HepG2 (cell line): ENCODE results near the gene KRTAP10-8. TPM values are rescaled to one million over a fixed set of nuclear protein-coding genes. Genes with fewer than 3 reads are reported as not detected.

ENCODE experiments used
- ATAC-seq: fragments of 200-7000 bp; cut with Tn5 transposase; 3 replicates; pipeline ENCODE4 v1.9.1; 2020; ENCODE audit warnings: mild to moderate bottlenecking, moderate library complexity
- Bru-seq: library from RNA; stranded (reverse); fragments of 400-500 nt; gene quantifications from one replicate; lab custom pipeline; 2021; lab: Mats Ljungman, UMichigan
- BruChase-seq, 2 experiments: library from RNA; stranded (reverse); fragments of 400-500 nt; gene quantifications; one replicate each; lab custom pipeline; 2021; lab: Mats Ljungman, UMichigan
- BruUV-seq: library from RNA; stranded (reverse); fragments of 400-500 nt; replicated peaks from 2 replicates; lab custom pipeline; 2021; lab: Mats Ljungman, UMichigan
- CTCF ChIA-PET: fragments of 300-600 bp; formaldehyde crosslinking; extraction: SDS; loops from one replicate; lab custom pipeline; 2021; ENCODE audit warnings: low total read pairs, inconsistent platforms, low intra/inter-chr PET ratio; lab: Yijun Ruan, JAX
- POLR2A ChIA-PET: fragments of 350-600 bp; sonication (Branson Sonifier 250); formaldehyde crosslinking; loops from one replicate; lab custom pipeline; 2020; ENCODE audit warnings: antibody characterized with exemption, inconsistent platforms; lab: Yijun Ruan, JAX
- DNase-seq: peaks from one replicate; pipeline ENCODE4 v3.0.0-alpha.2; 2015; ENCODE audit warnings: low spot score
- FAIRE-seq: peaks from 3 replicates; lab custom pipeline; 2011; peaks lifted over from hg19 to GRCh38; lab: Jason Lieb, UNC
- H2AFZ ChIP-seq: one replicate; pipeline ENCODE4 v1.6.1; 2011; ENCODE audit warnings: low read length, inconsistent platforms
- H3K27ac ChIP-seq: fragments of 300-600 bp; 3 replicates; pipeline ENCODE4 v1.8.0; 2011; ENCODE audit warnings: mixed run types, mild to moderate bottlenecking, mixed read lengths, low read length, inconsistent platforms; ENCODE audit not compliant: insufficient read depth; ENCODE audit errors: extremely low read length
- H3K27me3 ChIP-seq, 2 experiments: fragments of 200-600 bp in 1 of 2; 2 replicates in 1 of 2; 3 replicates in 1 of 2; pipeline versions ENCODE4 v1.6.0 to v1.8.0; 2011; ENCODE audit warnings: low read length in 2 of 2, mild to moderate bottlenecking in 2 of 2, moderate library complexity in 2 of 2, inconsistent platforms in 1 of 2; ENCODE audit not compliant: insufficient read depth in 2 of 2, control insufficient read depth in 1 of 2
- H3K36me3 ChIP-seq, 2 experiments: fragments of 200-600 bp in 1 of 2; replicated peaks in 1 of 2; 2 replicates in 1 of 2; 3 replicates in 1 of 2; pipeline versions ENCODE4 v1.5.1 to v1.8.0; 2011; ENCODE audit warnings: low read length in 2 of 2, inconsistent platforms in 1 of 2; ENCODE audit not compliant: insufficient read depth in 2 of 2, control insufficient read depth in 1 of 2
- H3K4me1 ChIP-seq: 2 replicates; pipeline ENCODE4 v1.5.1; 2012; ENCODE audit warnings: low read length, inconsistent platforms; ENCODE audit not compliant: insufficient read depth
- H3K4me2 ChIP-seq: 2 replicates; pipeline ENCODE4 v1.6.0; 2011; ENCODE audit warnings: low read depth, low read length, inconsistent platforms
- H3K4me3 ChIP-seq, 3 experiments: fragments of 200-600 bp in 1 of 3; sonication (generic), shearing (Covaris generic) in 1 of 3; replicated peaks in 1 of 3; 2 replicates each; pipeline ENCODE4 v1.5.1; 2011 to 2016; ENCODE audit warnings: low read length in 3 of 3, inconsistent platforms in 2 of 3, low read depth in 2 of 3, mild to moderate bottlenecking in 2 of 3, control low read depth in 1 of 3, mixed read lengths in 1 of 3; ENCODE audit not compliant: insufficient read depth in 1 of 3
- H3K79me2 ChIP-seq: one replicate; pipeline ENCODE4 v1.6.1; 2011; ENCODE audit warnings: low read length, inconsistent platforms; ENCODE audit not compliant: insufficient read depth
- H3K9ac ChIP-seq: 2 replicates; pipeline ENCODE4 v1.6.0; 2011; ENCODE audit warnings: mild to moderate bottlenecking, low read depth, low read length, inconsistent platforms; ENCODE audit not compliant: insufficient read depth
- H3K9me3 ChIP-seq: 2 replicates; pipeline ENCODE4 v1.5.1; 2012; ENCODE audit warnings: mild to moderate bottlenecking, low read length
- H4K20me1 ChIP-seq: 2 replicates; pipeline ENCODE4 v1.6.0; 2011; ENCODE audit warnings: inconsistent platforms, mild to moderate bottlenecking, low read length, moderate library complexity; ENCODE audit not compliant: insufficient read depth
- FOXK2 ChIP-seq: fragments of 450-650 bp; IDR thresholded peaks from 2 replicates; pipeline ENCODE4 v1.6.1; 2016
- HIVEP1 ChIP-seq: sonication (generic); formaldehyde crosslinking; IDR thresholded peaks from 2 replicates; pipeline ENCODE4 v1.4.0; 2020; ENCODE audit warnings: mild to moderate bottlenecking, missing genetic modification reagents
- MTERF4 ChIP-seq: sonication (generic); formaldehyde crosslinking; IDR thresholded peaks from 2 replicates; pipeline ENCODE4 v1.8.0; 2023; ENCODE audit warnings: mild to moderate bottlenecking, missing genetic modification reagents
- RBM22 ChIP-seq: fragments of 200-400 bp; formaldehyde crosslinking; optimal IDR thresholded peaks from 2 replicates; pipeline ENCODE3; 2017; ENCODE audit warnings: mild to moderate bottlenecking, low read length, moderate library complexity
- TBP ChIP-seq: sonication (generic); formaldehyde crosslinking; IDR thresholded peaks from 2 replicates; pipeline ENCODE4 v1.5.0; 2020; ENCODE audit warnings: missing genetic modification reagents
- ZC3H4 ChIP-seq: sonication (generic); formaldehyde crosslinking; IDR thresholded peaks from 2 replicates; pipeline ENCODE4 v1.4.0; 2020; ENCODE audit warnings: missing genetic modification reagents, borderline replicate concordance
- ZNF224 ChIP-seq: sonication (generic); formaldehyde crosslinking; IDR thresholded peaks from 2 replicates; pipeline ENCODE4 v1.5.0; 2020; ENCODE audit warnings: mild to moderate bottlenecking, missing genetic modification reagents
- ZNF563 ChIP-seq: sonication (generic); formaldehyde crosslinking; IDR thresholded peaks from 2 replicates; pipeline ENCODE4 v1.8.0; 2022; ENCODE audit warnings: mild to moderate bottlenecking, moderate library complexity, missing genetic modification reagents
- WGBS: methylation state at CpG from one replicate; pipeline ENCODE4 v1.1.6; 2017; ENCODE audit warnings: low lambda C conversion rate; 5-methylcytosine and 5-hydroxymethylcytosine counted together
- in situ Hi-C: cut with HindIII; loops from 2 replicates; pipeline ENCODE4 v1.10.0; 2017; ENCODE audit warnings: low pct_unique_long_range_greater_than_20kb; ENCODE audit not compliant: extremely low pct_ligation_motif_present
- intact Hi-C: fragments of 100-400 bp; cut with micrococcal nuclease; formaldehyde crosslinking; loops from one replicate; pipeline ENCODE4 v1.10.0; 2022; ENCODE audit not compliant: unreplicated experiment
- long read RNA-seq, 2 experiments: library from RNA in 1 of 2; library from polyadenylated mRNA in 1 of 2; stranded (forward) in 1 of 2; unstranded in 1 of 2; transcript quantifications; one replicate each; pipeline ENCODE4 v2.0.0, GENCODE V29; 2019 to 2022
- polyA minus RNA-seq, 3 experiments: library from RNA; depleted of rRNA, polyadenylated mRNA; stranded (reverse); fragments of >200 nt; gene quantifications; 2 replicates each; pipeline ENCODE4 v1.2.3, GENCODE V29; 2011; ENCODE audit warnings: low replicate concordance in 1 of 3
- polyA plus RNA-seq, 8 experiments: library from polyadenylated mRNA; depleted of rRNA in 3 of 8; stranded (reverse) in 7 of 8; unstranded in 1 of 8; fragments of >200 nt; fragmentation: Illumina TruSeq in 4 of 8; extraction: Trizol in 4 of 8; gene quantifications; 2 replicates each; pipeline versions ENCODE4 v1.2.1 to v1.2.3, GENCODE V29; 2011 to 2016; ENCODE audit warnings: low read depth in 4 of 8, missing spikeins in 1 of 8, mixed read lengths in 1 of 8; ENCODE audit not compliant: insufficient read depth in 1 of 8
- total RNA-seq, 5 experiments: library from RNA; depleted of rRNA; stranded (reverse); fragments of >200 nt; fragmentation: Illumina TruSeq; extraction: Trizol; gene quantifications; 2 replicates each; pipeline ENCODE4 v1.2.3, GENCODE V29; 2016; ENCODE audit warnings: low read depth in 1 of 5
- TF ChIP-seq, protein P1 (sequence below): IDR thresholded peaks from 2 replicates; pipeline ENCODE4 v1.6.1; 2016; ENCODE audit warnings: missing biosample characterization, missing genetic modification reagents, low read depth

KRTAP10-8 gene
- total RNA-seq (2016; rRNA removed; fragmentation: Illumina TruSeq; extraction: Trizol) (not detected in 2 replicates), polyA plus RNA-seq (2011; rRNA removed) (not detected in 2 replicates), polyA minus RNA-seq (2011; rRNA and poly(A)+ RNA removed; ENCODE audit: low replicate concordance) (not detected in 2 replicates), Bru-seq, nascent RNA (not detected), BruChase-seq, experiment 1, labeled RNA remaining after a 6-hour chase (not detected), BruChase-seq, experiment 2, labeled RNA remaining after a 2-hour chase (not detected)
- not detected in 2 replicates for total RNA-seq (2016; cell fraction: cytosol; rRNA removed; fragmentation: Illumina TruSeq; extraction: Trizol; ENCODE audit: low read depth)
- total RNA-seq (2016; cell fraction: insoluble cytoplasmic fraction; rRNA removed; fragmentation: Illumina TruSeq; extraction: Trizol), result not detected in 2 replicates
- total RNA-seq (2016; cell fraction: membrane; rRNA removed; fragmentation: Illumina TruSeq; extraction: Trizol), result not detected in 2 replicates
- total RNA-seq (2016; cell fraction: nucleus; rRNA removed; fragmentation: Illumina TruSeq; extraction: Trizol), result not detected in 2 replicates
- not detected in 2 replicates for polyA plus RNA-seq (2011; cell fraction: cytosol; rRNA removed)
- not detected in 2 replicates for polyA plus RNA-seq (2011; cell fraction: nucleus; rRNA removed)
- polyA plus RNA-seq (2012), result not detected in 2 replicates
- polyA plus RNA-seq (2016; cell fraction: cytosol; fragmentation: Illumina TruSeq; extraction: Trizol; ENCODE audit: low read depth), result not detected in 2 replicates
- not detected in 2 replicates for polyA plus RNA-seq (2016; cell fraction: insoluble cytoplasmic fraction; fragmentation: Illumina TruSeq; extraction: Trizol; ENCODE audit: low read depth)
- not detected in 2 replicates for polyA plus RNA-seq (2016; cell fraction: membrane; fragmentation: Illumina TruSeq; extraction: Trizol; ENCODE audit: low read depth)
- not detected in 2 replicates for polyA plus RNA-seq (2016; cell fraction: nucleus; fragmentation: Illumina TruSeq; extraction: Trizol; ENCODE audit: insufficient read depth, low read depth)
- not detected in 2 replicates for polyA minus RNA-seq (2011; cell fraction: cytosol; rRNA and poly(A)+ RNA removed)
- polyA minus RNA-seq (2011; cell fraction: nucleus; rRNA and poly(A)+ RNA removed), result not detected in 2 replicates
- long read RNA-seq, experiment 1, result 0 reads
- long read RNA-seq, experiment 2, result 0 reads

DNA sequence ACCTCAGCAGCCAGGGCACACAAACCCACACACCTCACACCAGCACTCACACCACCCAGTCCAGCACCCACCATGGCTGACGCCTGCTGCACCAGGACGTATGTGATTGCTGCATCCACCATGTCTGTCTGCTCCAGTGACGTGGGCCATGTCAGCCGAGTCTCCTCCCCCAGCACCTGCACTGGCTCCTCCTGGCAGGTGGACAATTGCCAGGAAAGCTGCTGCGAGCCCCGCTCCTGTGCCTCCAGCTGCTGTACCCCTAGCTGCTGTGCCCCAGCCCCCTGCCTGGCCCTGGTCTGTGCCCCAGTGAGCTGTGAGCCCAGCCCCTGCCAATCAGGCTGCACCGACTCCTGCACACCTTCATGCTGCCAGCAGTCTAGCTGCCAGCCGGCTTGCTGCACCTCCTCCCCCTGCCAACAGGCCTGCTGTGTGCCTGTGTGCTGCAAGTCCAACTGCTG lies at the start of gene KRTAP10-8:
TSS of gene KRTAP10-8 (plus strand) at position 51 of the 458 bp plus-strand sequence. CDS start at position 73, 22 bp downstream.
- intact Hi-C loops, result no loop called here

More for the DNA sequence above, at the start of gene KRTAP10-8:
- in situ Hi-C loops, result no loop called here
- Histone ChIP-seq H3K9ac (no peak within 1 kb of the TSS), H4K20me1 (no peaks in the 10 kb centered on the region), H2AFZ (no peak within 1 kb of the TSS), H3K27ac (no peak within 1 kb of the TSS), H3K79me2 (no peaks in the 10 kb centered on the region), H3K36me3 (no peaks in the 10 kb centered on the region), H3K4me3 (no peak within 1 kb of the TSS), H3K9me3 (peaks cover 24% of the 10 kb centered on the region; the same call in 1 of the 2 replicates), H3K4me1 (no peaks in the 10 kb centered on the region)
- POLR2A ChIA-PET, result no interaction called here
- FAIRE-seq, result no peak
- no peak for DNase-seq
- TF ChIP-seq HIVEP1 (CRISPR knock-in tag) (no peak), ZNF563 (CRISPR knock-in tag) (no peak), FOXK2 (no peak), MTERF4 (CRISPR knock-in tag) (no peak), ZC3H4 (no peak), RBM22 (no peak), ZNF224 (CRISPR knock-in tag) (no peak), TBP (CRISPR knock-in tag) (no peak)
- TF ChIP-seq, protein P1, sequence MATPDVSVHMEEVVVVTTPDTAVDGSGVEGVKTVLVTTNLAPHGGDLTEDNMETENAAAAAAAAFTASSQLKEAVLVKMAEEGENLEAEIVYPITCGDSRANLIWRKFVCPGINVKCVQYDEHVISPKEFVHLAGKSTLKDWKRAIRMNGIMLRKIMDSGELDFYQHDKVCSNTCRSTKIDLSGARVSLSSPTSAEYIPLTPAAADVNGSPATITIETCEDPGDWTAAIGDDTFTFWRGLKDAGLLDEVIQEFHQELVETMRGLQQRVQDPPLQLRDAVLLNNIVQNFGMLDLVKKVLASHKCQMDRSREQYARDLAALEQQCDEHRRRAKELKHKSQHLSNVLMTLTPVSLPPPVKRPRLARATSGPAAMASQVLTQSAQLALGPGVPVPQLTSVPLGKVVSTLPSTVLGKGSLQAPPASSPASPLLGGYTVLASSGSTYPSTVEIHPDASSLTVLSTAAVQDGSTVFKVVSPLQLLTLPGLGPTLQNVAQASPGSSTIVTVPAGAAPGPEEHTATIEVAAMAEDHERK (CRISPR knock-in tag), result no peak
- TF ChIP-seq, all 625 proteins: peak for 0
- WGBS, result 100% methylated on average over 2 of the region's 8 CpGs
- ATAC-seq, result no peak
- BruUV-seq, result no TSS peak
- H3K27me3 ChIP-seq, result peaks cover 1 to 25% of the 10 kb centered on the region in 2 experiments; a peak in 3 of 5 replicates
- CTCF ChIA-PET, result no interaction called here
- no peak within 1 kb of the TSS for H3K4me2 ChIP-seq
